ENCODE measurements around the gene SESN3.
A peak's percentile ranks its signal among the peaks of the same experiment; 100 is the strongest.
"Not testable (repeated sequence)": the region's sequence is repeated elsewhere in the genome, so short reads cannot be mapped to it uniquely, and the experiment has no call there.

SESN3 gene, protein sequence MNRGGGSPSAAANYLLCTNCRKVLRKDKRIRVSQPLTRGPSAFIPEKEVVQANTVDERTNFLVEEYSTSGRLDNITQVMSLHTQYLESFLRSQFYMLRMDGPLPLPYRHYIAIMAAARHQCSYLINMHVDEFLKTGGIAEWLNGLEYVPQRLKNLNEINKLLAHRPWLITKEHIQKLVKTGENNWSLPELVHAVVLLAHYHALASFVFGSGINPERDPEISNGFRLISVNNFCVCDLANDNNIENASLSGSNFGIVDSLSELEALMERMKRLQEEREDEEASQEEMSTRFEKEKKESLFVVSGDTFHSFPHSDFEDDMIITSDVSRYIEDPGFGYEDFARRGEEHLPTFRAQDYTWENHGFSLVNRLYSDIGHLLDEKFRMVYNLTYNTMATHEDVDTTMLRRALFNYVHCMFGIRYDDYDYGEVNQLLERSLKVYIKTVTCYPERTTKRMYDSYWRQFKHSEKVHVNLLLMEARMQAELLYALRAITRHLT

DNA sequence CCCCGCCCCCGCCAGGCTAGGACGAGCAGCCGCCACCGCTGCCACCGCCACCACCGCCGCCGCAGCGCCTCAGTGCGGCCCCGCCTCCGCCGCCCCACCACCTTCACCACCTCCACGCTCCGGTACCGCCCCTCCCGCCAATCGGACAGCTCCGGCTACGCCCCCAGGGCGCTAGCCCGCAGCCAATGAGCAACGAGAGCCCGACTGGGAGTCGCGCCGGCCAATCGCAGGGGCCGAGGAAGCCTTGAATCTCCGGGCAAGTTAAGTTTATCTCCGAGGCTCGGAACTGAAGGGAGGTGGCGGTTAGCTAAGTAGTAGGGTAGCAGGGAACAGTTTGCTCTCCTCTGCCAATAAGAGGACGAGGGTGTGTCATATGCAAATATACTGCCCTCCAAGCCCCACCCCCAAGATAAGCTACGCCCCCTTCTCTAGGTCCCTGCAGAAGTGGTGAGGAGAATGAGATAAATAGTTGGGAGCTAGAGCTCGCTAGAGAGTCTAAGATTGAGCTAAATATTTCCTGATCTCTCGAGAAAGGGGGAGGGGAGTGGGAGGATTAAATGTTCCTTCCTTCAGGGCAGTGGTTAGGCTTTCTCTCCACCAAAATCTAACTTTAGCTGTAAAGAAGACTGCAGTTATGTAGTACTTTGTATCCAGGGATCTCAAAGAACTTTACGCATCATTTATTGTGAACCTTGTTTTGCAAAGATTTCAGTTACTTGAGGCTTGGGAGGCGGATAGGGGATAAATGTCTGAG, at the start of gene SESN3:
Gene SESN3 (minus strand): TSS at position 76 of the 754 bp plus-strand sequence. CDS start 342 bp downstream, outside the sequence.
- Histone ChIP-seq H3K27me3 (replicated peaks; ENCODE audit: control insufficient read depth, insufficient read depth, low read length) (no peaks in the 10 kb centered on the region; the same call in 1 of the 2 replicates), H3K4me3 (replicated peaks; ENCODE audit: low read depth, low read length) (peak within 1 kb of the TSS; percentile 69), H3K36me3 (ENCODE audit: control insufficient read depth, insufficient read depth, low read length) (no peaks in the 10 kb centered on the region)
- peak; percentile 98 for DNase-seq (ENCODE audit: extremely low read depth, insufficient read length)
- no peak for TF ChIP-seq CTCF (IDR thresholded peaks at IDR 0.05; ENCODE audit: insufficient read depth, low read length, poor library complexity, severe bottlenecking)

- no peak overlapping the region for H3K4me3 ChIP-seq (replicated peaks; ENCODE audit: low read depth, low read length)
- DNase-seq (ENCODE audit: extremely low read depth, insufficient read length): peak; percentile 22
Measured at GRCh38 chr11:95279921-95280868, 49.2 kb upstream of the SESN3 start.

DNA sequence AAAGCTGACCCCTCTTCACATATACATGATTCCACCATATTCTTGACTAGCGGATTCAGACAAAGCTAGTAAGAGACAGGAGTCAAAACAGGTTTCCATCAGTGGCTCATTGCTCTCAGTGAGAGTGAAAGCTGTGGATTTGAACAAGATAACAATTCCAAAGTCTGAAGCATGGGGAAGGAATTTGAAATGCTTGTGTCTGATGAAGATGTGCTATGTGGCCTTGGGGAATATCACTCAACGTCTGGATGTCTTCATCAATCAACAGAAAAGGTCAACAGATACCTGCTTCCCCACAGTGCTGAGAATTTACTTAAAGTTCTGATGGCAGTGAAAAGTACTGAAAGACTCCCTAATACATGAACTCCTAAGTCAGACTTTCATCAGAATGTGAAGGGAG, 46.9 kb upstream of the SESN3 start:
- Histone ChIP-seq H3K36me3 (ENCODE audit: control insufficient read depth, insufficient read depth, low read length) (no peaks in the 10 kb centered on the region), H3K4me3 (replicated peaks; ENCODE audit: low read depth, low read length) (no peak overlapping the region), H3K27me3 (replicated peaks; ENCODE audit: control insufficient read depth, insufficient read depth, low read length) (no peaks in the 10 kb centered on the region; the same call in 1 of the 2 replicates)
- no peak for DNase-seq (ENCODE audit: extremely low read depth, insufficient read length)
- TF ChIP-seq CTCF (IDR thresholded peaks at IDR 0.05; ENCODE audit: insufficient read depth, low read length, poor library complexity, severe bottlenecking): no peak

More at GRCh38 chr11:95279921-95280868, 49.2 kb upstream of the SESN3 start:
- Histone ChIP-seq H3K36me3 (ENCODE audit: control insufficient read depth, insufficient read depth, low read length) (no peaks in the 10 kb centered on the region), H3K27me3 (replicated peaks; ENCODE audit: control insufficient read depth, insufficient read depth, low read length) (no peaks in the 10 kb centered on the region; the same call in 1 of the 2 replicates)
- TF ChIP-seq CTCF (IDR thresholded peaks at IDR 0.05; ENCODE audit: insufficient read depth, low read length, poor library complexity, severe bottlenecking): no peak

DNA sequence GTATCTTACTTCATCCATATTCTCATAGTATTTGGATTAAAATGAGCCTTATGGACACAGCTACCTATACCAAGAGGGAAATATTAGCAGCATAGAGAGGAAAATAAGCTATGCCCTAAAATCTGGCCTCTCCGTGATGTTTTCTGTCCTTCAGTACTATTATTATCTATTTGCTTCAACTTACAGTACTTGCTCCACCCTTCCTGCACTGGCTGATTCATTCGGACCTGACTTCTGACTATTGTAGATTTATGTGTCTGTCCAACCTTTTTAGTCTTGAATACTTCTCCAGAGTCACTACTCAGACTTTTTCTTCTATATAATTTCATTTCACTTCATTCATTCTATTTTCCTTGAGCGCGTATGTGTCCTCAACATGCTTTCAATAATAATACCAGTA, 45.1 kb upstream of the SESN3 start:
- DNase-seq (ENCODE audit: extremely low read depth, insufficient read length): no peak
- Histone ChIP-seq H3K4me3 (replicated peaks; ENCODE audit: low read depth, low read length) (no peak overlapping the region), H3K27me3 (replicated peaks; ENCODE audit: control insufficient read depth, insufficient read depth, low read length) (no peaks in the 10 kb centered on the region; the same call in 1 of the 2 replicates), H3K36me3 (ENCODE audit: control insufficient read depth, insufficient read depth, low read length) (no peaks in the 10 kb centered on the region)
- TF ChIP-seq CTCF (IDR thresholded peaks at IDR 0.05; ENCODE audit: insufficient read depth, low read length, poor library complexity, severe bottlenecking): no peak

DNA sequence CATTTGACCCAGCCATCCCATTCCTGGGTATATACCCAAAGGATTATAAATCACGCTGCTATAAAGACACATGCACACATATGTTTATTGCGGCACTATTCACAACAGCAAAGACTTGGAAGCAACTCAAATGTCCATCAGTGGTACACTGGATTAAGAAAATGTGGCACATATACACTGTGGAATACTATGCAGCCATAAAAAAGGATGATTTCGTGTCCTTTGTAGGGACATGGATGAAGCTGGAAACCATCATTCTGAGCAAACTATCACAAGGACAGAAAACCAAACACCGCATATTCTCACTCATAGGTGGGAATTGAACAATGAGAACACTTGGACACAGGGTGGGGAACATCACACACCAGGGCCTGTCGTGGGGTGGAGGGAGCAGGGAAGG, 42.6 kb upstream of the SESN3 start:
- not testable (repeated sequence) for H3K4me3 ChIP-seq (replicated peaks; ENCODE audit: low read depth, low read length); H3K27me3 ChIP-seq (replicated peaks; ENCODE audit: control insufficient read depth, insufficient read depth, low read length); DNase-seq (ENCODE audit: extremely low read depth, insufficient read length); H3K36me3 ChIP-seq (ENCODE audit: control insufficient read depth, insufficient read depth, low read length)
